HG03175 (cell line): ENCODE data around the gene S100A12.
"Not testable (repeated sequence)": the region's sequence is repeated elsewhere in the genome, so short reads cannot be mapped to it uniquely, and the experiment has no call there.

Experiments
- ATAC-seq: cut with Tn5 transposase; IDR thresholded peaks from one replicate; pipeline ENCODE4 v1.9.1; 2021; ENCODE audit warnings: mild to moderate bottlenecking, moderate library complexity; ENCODE audit not compliant: unreplicated experiment

The S100A12 gene

GRCh38 chr1:153375511-153375910 is at the start of gene S100A12:
Gene S100A12 (minus strand): TSS chr1:153375621. CDS start chr1:153374592, 1,029 bp downstream.
- no peak for ATAC-seq

GRCh38 chr1:153422450-153423068 is 47.1 kb upstream of the S100A12 start:
- no peak for ATAC-seq

- ATAC-seq = no peak
Measured at GRCh38 chr1:153420306-153420705, 44.9 kb upstream of the S100A12 start.

GRCh38 chr1:153419436-153419793 is 44.0 kb upstream of the S100A12 start:
- ATAC-seq = not testable (repeated sequence)

- ATAC-seq = not testable (repeated sequence)
Measured at GRCh38 chr1:153418758-153419435, 43.5 kb upstream of the S100A12 start.

GRCh38 chr1:153417136-153417888 is 41.9 kb upstream of the S100A12 start:
- ATAC-seq = no peak

- ATAC-seq = no peak
Measured at GRCh38 chr1:153415850-153416570, 40.6 kb upstream of the S100A12 start, which contains the start of gene S100A7A. Gene S100A7A (plus strand): TSS chr1:153416520. CDS start chr1:153418083, 1,563 bp downstream.

- not testable (repeated sequence) for ATAC-seq
Measured at GRCh38 chr1:153413961-153414360, 38.5 kb upstream of the S100A12 start.

GRCh38 chr1:153407274-153407673 is 31.9 kb upstream of the S100A12 start:
- not testable (repeated sequence) for ATAC-seq

- not testable (repeated sequence) for ATAC-seq
Measured at GRCh38 chr1:153405825-153406599, 30.6 kb upstream of the S100A12 start.

GRCh38 chr1:153404768-153405167 is 29.3 kb upstream of the S100A12 start:
- no peak for ATAC-seq

- no peak for ATAC-seq
Measured at GRCh38 chr1:153404086-153404635, 28.7 kb upstream of the S100A12 start.

- ATAC-seq = no peak
Measured at GRCh38 chr1:153403421-153404085, 28.1 kb upstream of the S100A12 start.

GRCh38 chr1:153402226-153402625 is 26.8 kb upstream of the S100A12 start:
- ATAC-seq = no peak

- no peak for ATAC-seq
Measured at GRCh38 chr1:153401461-153401860, 26.0 kb upstream of the S100A12 start.

GRCh38 chr1:153400244-153400643 is 24.8 kb upstream of the S100A12 start:
- no peak for ATAC-seq

GRCh38 chr1:153399401-153400055 is 24.1 kb upstream of the S100A12 start:
- ATAC-seq = no peak

- ATAC-seq = no peak
Measured at GRCh38 chr1:153397924-153398651, 22.7 kb upstream of the S100A12 start.
